Stimulated activated naive CD4-positive, alpha-beta T cell (primary cell): ENCODE results near the gene RNF123.

ENCODE experiments used
- DNase-seq, 6 experiments: peaks; one replicate each; lab custom pipeline; 2025; lab: John Stamatoyannopoulos, UW

Gene RNF123

DNA sequence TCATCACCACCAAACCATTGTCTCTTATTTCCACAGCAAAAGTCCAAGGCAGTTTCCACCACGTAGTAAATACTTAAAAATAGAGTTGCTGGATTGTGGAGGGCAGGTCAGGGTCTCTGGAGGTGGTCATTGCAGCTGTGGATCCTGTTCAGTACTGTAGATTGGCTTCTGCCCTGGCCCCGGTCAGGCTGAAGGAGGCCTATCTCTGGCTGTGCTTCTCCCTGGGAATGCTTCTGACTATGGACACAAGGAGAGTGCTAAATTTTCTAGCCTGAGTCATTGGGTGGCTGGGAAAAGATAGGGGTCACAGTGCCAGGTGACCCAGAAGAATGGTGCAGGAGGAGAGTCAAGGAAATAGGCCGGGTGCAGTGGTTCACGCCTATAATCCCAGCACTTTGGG is 60.7 kb downstream of the RNF123 start:
- no peak for DNase-seq

DNA sequence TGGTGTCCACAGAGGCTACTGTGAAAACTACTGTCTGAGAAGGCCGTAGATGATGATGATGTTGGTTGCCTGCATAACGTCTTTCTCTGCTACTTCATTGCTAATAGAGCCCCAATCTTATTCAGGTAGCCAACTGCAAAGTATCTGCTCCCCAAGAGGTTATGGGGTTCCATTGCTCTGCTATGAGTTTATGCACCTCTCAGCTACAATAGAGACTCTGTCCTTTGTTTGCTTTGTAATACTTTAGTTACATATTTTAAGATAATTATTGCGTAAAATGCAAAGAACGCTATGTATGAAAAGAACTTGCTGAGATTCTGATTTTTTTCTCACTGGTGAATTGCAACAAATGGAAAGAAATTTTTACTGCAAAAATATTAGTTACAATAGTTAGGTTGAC is 62.1 kb downstream of the RNF123 start:
- DNase-seq = no peak

GRCh38 chr3:49754536-49754935 is 65.2 kb downstream of the RNF123 start:
- DNase-seq = no peak

- DNase-seq = no peak
Measured at GRCh38 chr3:49756036-49756435, 66.7 kb downstream of the RNF123 start.

DNA sequence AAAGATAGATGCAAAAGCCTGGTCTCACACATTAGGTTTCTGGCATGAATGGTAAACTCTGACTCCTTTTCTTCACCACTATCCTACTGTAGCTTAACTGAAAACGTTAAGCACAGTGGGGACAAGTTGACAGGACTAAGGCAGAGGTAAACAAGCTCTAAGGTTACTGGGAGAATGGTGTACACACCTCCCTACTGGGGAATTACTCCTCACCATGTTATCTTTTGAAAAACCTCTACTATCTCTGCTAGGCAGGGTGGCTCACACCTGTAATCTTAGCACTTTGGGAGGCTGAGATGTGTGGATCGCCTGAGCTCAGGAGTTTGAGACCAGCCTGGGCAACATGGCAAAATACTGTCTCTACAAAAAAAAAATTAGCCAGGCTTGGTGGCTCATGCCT is 67.8 kb downstream of the RNF123 start:
- no peak for DNase-seq

DNA sequence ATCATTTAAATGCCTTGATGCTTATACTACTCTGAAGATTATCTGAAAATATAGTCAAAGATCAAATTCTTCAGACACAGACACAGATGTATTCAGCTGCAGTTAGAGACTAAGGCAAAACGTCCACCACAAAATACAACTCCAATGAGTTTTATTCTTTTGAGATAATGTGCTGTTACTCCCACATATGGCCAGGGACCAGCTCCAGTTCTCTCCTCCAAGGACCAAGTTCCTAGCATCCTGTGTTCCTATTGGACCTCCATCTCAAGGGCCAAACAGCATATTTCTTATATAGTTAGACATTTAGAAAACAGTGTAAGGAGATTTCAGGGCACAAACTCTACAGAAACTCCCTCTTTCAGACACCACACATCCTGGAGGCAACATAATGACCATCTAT is 69.9 kb downstream of the RNF123 start:
- DNase-seq = no peak

GRCh38 chr3:49761661-49762060 is 72.3 kb downstream of the RNF123 start:
- no peak for DNase-seq

DNA sequence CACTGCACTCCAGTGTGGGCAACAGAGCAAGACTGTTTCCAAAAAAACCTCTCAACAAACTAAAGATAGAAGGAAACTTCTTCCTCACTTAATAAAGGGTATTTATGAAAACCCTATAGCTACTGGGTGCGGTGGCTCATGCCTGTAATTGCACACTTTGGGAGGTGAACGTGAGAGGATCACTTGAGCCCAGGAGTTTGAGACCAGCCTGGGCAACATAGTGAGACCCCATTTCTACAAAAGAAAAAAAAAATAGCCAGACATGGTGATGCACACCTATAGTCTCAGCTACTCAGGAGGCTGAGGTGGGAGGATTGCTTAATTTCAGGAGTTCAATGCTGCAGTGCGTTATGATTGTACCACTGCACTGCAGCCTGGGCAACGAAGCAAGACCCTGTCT is 74.6 kb downstream of the RNF123 start:
- DNase-seq = no peak

GRCh38 chr3:49769286-49769915 is 80.0 kb downstream of the RNF123 start:
- no peak for DNase-seq

DNA sequence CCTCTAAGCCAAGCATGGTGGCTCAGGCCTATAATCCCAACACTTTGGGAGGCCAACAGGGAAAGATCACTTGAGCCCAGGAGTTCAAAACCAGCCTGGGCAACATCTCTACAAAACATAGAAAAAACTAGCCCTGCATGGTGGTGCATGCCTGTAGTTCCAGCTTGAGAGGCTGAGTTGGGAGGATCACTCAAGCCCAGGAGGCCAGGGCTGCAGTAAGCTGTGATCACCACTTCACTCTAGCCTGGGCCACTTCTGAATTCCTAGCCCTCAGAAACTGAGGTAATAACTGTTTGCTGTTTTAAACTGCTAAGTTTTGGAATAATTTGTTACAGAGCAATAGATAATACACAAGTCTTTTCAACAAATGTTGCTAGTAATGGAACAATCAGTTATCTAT is 80.6 kb downstream of the RNF123 start:
- DNase-seq = no peak
